Right kidney (tissue), 1 donor: ENCODE data around the gene TBCA.
"Not testable (repeated sequence)": the region's sequence is repeated elsewhere in the genome, so short reads cannot be mapped to it uniquely, and the experiment has no call there.

Experiments used
- DNase-seq: peaks from one replicate; pipeline ENCODE4 v3.0.0-alpha.2; 2016

TBCA gene

DNA sequence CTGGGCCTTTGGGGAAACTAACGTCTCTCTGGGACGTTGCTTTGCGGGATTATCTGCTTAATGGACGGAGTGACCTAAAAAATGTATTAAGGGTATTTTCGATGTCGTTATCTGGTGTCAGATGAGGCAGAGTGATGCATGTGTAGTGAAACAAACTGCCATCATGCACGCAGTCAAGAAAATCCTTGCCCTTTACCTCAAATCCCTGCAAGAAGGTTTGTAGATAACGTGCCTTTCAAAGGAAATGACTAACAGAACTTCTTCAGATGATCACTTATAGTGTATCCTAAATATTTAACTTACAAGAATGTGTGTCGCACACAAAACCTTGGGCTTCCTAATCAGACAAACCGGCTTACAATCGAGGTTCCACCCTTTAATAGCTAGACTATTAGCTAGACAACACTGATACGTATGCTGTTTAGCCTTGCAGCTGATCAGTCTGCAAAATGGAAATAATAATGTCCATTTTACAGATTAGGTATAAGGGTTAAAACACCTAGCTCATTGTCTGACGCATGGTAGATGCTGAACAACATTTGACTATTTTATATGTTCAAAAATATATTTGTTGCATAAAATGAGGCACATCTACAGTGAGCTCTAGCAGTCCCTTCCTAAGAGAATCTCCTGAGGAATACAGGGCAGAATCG, 541 bp upstream of the TBCA start:
- DNase-seq, result no peak

GRCh38 chr5:77774981-77775789, 954 bp downstream of the TBCA start:
- no peak for DNase-seq

DNA sequence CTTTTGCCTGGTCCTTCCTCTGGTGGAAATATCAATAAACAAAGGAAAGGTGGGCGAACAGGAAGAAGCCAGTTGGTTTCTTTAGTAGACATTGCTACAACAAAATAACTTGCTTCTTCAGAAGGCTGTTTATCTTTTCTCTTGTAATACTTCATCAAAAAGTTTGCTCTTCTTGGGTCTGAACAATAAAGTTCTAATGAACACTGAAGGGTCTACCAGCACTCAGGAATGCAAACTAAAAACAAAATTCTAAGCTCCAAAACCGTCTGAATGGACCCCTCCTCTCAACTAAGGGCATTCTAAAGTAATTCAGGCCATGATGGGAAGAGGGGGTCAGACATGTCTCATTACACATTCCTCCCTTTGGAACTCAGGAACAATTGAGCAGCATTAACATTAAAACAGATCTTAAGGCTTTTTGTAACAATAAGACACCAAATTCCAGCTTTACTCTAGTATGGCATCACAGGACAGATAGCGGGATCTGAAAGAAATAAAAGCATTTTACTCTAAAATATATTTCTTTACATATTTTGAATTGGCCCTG, 2.3 kb downstream of the TBCA start:
- no peak for DNase-seq

- DNase-seq, result no peak
These were observed 3.4 kb downstream of the TBCA start for GRCh38 chr5:77772729-77773128.

GRCh38 chr5:77771452-77771851, 4.7 kb downstream of the TBCA start:
- no peak for DNase-seq

DNA sequence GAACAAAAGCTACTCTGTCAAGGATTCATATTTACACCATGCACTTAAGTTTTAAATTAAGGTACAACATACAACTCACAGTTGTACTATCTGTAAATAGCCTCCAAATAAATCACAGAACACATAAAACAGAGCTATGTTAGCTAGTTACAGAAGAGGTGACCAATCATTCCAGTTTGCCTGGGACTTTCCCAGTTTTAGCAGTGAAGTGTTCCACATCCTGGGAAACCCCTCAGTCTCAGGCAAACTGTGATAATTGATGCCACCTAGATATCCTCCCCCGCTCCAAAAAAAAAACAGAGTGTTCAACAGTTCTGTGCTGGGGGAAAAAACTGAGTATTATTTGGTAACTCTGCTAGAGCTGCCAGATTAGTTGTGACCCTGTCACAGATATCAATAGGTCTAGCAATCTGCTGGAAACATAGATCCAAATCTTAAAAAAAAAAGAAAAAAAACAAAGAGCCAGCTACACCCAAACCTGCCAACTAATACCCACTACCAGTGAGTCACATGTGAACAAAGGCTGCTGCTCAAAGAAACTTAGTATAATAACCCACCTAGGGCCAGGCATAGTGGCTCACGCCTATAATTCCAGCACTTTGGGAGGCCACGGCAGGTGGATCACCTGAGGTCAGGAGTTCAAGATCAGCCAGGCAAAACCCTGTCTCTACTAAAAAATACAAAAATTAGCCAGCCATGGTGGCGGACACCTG, 5.7 kb downstream of the TBCA start:
- no peak for DNase-seq

- no peak for DNase-seq
These were observed 7.2 kb downstream of the TBCA start for GRCh38 chr5:77768978-77769377.

DNA sequence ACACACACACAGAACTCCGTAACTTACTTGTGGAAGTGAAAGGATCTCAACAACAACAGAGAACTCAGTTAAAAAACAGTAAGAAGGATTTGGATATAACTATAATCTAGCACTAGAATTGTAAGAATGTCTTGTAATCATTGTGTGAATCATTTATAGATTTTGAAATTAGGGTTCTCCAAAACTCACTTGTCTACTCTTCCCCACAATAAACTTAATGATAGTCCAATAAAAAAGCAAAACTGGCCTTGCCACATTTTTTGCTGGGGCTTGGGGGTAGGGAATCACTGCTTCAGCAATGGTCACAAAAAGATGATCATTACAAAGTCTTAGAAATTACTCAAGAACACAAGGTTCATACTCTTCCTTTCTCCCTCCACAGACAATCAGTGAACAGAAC, 8.8 kb downstream of the TBCA start:
- DNase-seq, result no peak

DNA sequence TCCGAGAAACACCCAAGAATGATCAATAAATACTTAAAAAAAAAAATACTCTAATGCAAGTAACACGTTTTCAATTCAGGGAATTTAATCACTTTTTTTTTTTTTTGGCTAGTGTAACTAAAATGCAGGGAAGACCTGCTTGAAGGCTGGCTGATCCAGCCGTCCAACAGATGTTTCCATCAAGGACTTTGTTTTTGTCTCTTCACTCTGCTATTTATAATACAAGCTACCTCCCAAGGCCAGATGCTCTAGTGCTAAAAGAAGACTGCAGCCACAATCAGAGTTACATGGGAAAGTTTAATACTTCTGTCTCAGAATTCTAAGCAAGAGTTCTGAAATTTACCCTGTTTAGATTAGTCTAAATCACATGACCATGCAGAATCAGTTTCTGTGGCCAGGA, 14.5 kb downstream of the TBCA start:
- no peak for DNase-seq

DNA sequence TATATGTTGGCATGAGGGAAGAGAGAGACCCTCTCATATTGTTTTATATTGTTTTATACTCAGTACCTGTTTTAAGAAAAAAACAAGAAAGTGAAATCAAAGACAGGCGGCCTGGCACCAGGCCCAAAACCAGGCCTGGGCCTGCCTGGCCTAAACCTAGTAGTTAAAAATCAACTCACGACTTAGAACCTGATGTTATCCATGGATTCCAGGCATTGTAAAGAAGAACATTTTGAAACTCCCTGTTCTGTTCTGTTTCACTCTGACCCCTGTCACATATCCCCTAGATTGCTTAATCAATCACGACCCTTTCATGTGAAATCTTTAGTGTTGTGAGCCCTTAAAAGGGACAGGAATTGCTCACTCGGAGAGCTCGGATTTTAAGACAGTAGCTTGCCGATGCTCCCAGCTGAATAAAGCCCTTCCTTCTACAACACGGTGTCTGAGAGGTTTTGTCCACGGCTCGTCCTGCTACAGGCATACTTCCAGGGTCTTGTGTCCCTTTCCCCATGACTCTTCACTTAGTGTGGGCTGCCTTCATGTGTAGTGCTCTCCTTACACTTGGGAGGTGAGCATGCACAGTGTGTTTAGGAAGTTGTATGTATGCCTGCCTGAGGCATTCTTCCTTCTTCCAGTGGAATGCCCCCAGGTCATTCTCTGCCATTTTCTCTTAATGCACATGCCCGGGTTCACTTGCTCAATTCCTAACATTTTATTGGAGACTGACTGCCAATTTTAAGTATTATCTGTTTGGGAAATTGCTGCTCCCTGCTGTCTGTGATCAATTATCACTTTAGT, 17.8 kb downstream of the TBCA start:
- no peak for DNase-seq

- no peak for DNase-seq
These were observed 24.7 kb downstream of the TBCA start for GRCh38 chr5:77751328-77752023.

GRCh38 chr5:77750928-77751327, 25.2 kb downstream of the TBCA start:
- DNase-seq, result not testable (repeated sequence)

GRCh38 chr5:77748160-77748559, 28.0 kb downstream of the TBCA start:
- DNase-seq, result no peak

- DNase-seq, result no peak
These were observed 32.0 kb downstream of the TBCA start for GRCh38 chr5:77744116-77744515.

- no peak for DNase-seq
These were observed 33.0 kb downstream of the TBCA start for GRCh38 chr5:77743181-77743580.

DNA sequence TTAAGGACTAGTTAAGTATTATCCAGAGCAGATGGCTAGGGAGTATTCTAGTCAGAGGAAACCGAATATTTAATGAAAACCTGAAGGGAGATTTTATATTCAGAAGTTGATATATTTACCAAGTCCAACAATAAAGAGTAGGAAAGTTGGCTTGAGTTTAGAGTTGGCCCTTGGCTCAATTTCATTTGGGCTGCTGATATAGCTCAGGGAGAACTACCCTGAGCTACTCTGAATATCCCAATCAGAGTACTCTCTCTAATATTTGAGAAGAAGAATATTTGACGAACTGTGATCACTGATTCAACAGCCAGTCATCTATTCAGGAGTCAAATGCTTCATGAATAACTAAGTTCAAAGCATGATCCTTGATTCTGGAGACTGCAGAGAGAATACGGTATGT, 34.5 kb downstream of the TBCA start:
- no peak for DNase-seq

DNA sequence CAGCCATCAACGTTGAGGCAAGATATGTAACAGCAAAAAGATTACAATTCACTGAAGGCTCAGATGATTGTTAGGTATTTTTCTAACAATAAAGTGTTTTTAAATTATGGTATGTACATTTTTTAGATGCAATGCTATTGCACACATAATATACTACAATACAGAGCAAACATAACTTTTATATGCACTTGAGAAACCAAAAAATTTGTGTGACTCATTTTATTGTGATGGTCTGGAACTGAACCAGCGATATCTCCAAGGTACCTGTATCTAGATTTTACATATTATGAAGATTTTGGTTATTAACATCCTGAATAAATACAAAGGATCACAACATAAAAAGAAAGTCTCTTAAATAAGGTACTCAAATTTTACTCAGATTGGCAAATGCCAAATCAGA, 41.3 kb downstream of the TBCA start:
- no peak for DNase-seq

GRCh38 chr5:77733130-77733529, 43.0 kb downstream of the TBCA start:
- no peak for DNase-seq

GRCh38 chr5:77727190-77727589, 48.9 kb downstream of the TBCA start:
- DNase-seq, result no peak

- DNase-seq, result no peak
These were observed 50.5 kb downstream of the TBCA start for GRCh38 chr5:77725616-77726015.

GRCh38 chr5:77724934-77725333, 51.2 kb downstream of the TBCA start:
- no peak for DNase-seq
